ENCODE data around the gene PPP1CB.

Gene PPP1CB

DNA sequence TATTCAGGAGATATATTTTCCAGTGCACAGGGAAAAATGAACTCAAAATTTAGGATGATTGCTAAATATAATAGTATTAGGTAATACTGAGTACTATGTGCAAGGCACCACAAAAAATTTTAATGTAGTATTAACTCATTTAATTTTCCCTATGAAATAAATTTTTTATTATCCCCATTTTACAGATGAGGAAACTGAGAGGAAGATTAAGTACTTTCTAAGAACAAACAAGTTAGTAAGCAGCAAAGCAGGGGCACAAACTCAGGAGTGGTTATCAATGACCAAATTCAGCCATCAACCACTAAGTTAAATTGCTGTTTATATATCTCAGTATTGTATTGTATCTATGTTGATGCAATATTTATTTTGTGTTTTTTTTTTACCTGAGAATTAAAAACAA lies 73.2 kb downstream of the PPP1CB start:
- H3K9me2 ChIP-seq (replicated peaks; ENCODE audit: control insufficient read depth, low read length), result no peaks in the 10 kb centered on the region
- H3K36me3 ChIP-seq (ENCODE audit: control insufficient read depth, low read length), result no peaks in the 10 kb centered on the region
- H3K4me2 ChIP-seq (ENCODE audit: low read length), result no peak overlapping the region
- H3K9me3 ChIP-seq (ENCODE audit: control insufficient read depth, insufficient read depth, low read length), result no peaks in the 10 kb centered on the region
- H3K79me2 ChIP-seq (ENCODE audit: control insufficient read depth, low read length), result no peaks in the 10 kb centered on the region
- no peaks in the 10 kb centered on the region for H4K20me1 ChIP-seq (ENCODE audit: control insufficient read depth, insufficient read depth, low read depth, low read length)
- no peak overlapping the region for H3K27ac ChIP-seq (ENCODE audit: low read depth, low read length)
- no peak for TF ChIP-seq EZH2phosphoT487 (IDR thresholded peaks at IDR 0.05; ENCODE audit: borderline replicate concordance, low read length)
- TF ChIP-seq, protein P1, sequence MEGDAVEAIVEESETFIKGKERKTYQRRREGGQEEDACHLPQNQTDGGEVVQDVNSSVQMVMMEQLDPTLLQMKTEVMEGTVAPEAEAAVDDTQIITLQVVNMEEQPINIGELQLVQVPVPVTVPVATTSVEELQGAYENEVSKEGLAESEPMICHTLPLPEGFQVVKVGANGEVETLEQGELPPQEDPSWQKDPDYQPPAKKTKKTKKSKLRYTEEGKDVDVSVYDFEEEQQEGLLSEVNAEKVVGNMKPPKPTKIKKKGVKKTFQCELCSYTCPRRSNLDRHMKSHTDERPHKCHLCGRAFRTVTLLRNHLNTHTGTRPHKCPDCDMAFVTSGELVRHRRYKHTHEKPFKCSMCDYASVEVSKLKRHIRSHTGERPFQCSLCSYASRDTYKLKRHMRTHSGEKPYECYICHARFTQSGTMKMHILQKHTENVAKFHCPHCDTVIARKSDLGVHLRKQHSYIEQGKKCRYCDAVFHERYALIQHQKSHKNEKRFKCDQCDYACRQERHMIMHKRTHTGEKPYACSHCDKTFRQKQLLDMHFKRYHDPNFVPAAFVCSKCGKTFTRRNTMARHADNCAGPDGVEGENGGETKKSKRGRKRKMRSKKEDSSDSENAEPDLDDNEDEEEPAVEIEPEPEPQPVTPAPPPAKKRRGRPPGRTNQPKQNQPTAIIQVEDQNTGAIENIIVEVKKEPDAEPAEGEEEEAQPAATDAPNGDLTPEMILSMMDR (IDR thresholded peaks at IDR 0.05; ENCODE audit: low read depth, low read length, poor library complexity, severe bottlenecking), result no peak
- H3K27me3 ChIP-seq (ENCODE audit: control insufficient read depth, low read length), result no peaks in the 10 kb centered on the region
- no peak overlapping the region for H3K4me3 ChIP-seq (ENCODE audit: low read length)
- H3F3A ChIP-seq (ENCODE audit: control insufficient read depth, insufficient read depth), result no peaks in the 10 kb centered on the region
- no peaks in the 10 kb centered on the region for H3K4me1 ChIP-seq (ENCODE audit: control insufficient read depth, low read length)

DNA sequence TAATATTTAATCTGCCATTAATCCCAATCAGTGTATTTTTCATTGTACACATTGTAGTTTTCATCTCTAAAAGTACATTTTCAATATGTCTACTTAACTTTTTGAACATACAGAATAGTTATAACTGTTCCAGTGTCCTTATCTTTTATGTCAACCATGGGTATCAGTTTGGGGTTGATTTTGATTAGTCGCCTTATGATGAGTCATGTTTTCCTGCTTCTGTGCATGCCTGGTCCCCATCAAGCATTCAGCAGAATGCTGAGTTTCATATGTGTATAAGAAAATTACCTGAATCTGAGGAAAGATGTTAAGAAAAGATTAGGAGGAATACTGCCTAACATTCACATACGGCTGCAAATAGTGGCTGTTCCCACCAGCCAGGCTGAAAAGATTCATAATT lies 76.8 kb downstream of the PPP1CB start:
- Histone ChIP-seq H3K27me3 (ENCODE audit: control insufficient read depth, low read length) (0 out of 2 replicates have a peak, but pooled peaks cover 3% of the 10 kb centered on the region), H3K79me2 (ENCODE audit: control insufficient read depth, low read length) (no peaks in the 10 kb centered on the region), H4K20me1 (ENCODE audit: control insufficient read depth, insufficient read depth, low read depth, low read length) (no peaks in the 10 kb centered on the region), H3K27ac (ENCODE audit: low read depth, low read length) (no peak overlapping the region), H3K4me3 (ENCODE audit: low read length) (no peak overlapping the region), H3K9me2 (replicated peaks; ENCODE audit: control insufficient read depth, low read length) (no peaks in the 10 kb centered on the region), H3K36me3 (ENCODE audit: control insufficient read depth, low read length) (no peaks in the 10 kb centered on the region), H3K4me2 (ENCODE audit: low read length) (no peak overlapping the region), H3F3A (ENCODE audit: control insufficient read depth, insufficient read depth) (no peaks in the 10 kb centered on the region), H3K9me3 (ENCODE audit: control insufficient read depth, insufficient read depth, low read length) (no peaks in the 10 kb centered on the region), H3K4me1 (ENCODE audit: control insufficient read depth, low read length) (no peaks in the 10 kb centered on the region)
- TF ChIP-seq EZH2phosphoT487 (IDR thresholded peaks at IDR 0.05; ENCODE audit: borderline replicate concordance, low read length), result no peak
- TF ChIP-seq, protein P1 (IDR thresholded peaks at IDR 0.05; ENCODE audit: low read depth, low read length, poor library complexity, severe bottlenecking), result no peak

DNA sequence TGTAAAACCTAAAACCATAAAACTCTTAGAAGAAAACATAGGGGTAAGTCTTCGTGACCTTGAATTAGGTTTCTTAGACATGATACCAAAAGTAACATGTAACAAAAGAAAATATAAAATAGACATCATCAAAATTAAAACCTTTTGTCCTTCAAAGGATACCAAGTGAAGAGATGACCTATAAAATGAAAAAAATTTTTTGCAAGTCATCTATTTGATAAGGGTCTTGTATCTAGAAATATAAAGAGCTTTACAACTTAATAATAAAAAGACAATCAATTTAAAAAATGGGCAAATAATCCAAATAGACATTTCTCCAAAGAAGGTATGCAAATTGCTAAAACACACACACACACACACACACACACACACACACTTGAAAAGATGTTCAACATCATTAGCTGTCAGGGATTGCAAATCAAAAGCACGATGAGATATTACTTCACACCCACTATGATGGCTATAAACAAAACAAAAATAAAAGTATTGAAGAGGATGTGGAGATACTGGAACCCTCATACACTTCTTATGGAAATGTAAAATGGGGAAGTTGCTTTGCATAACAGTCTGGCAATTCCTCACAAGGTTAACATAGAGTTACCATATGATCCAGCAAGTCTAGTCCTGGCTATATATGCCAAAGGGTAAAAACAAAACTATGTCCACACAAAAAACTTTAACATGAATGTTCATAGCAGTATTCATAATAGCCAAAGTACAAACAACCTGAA lies 82.3 kb downstream of the PPP1CB start:
- H3K27me3 ChIP-seq (ENCODE audit: control insufficient read depth, low read length), result peaks cover 6% of the 10 kb centered on the region; the same call in 1 of the 2 replicates

More for the DNA sequence above, 82.3 kb downstream of the PPP1CB start:
- TF ChIP-seq, protein P1 (IDR thresholded peaks at IDR 0.05; ENCODE audit: low read depth, low read length, poor library complexity, severe bottlenecking), result no peak
- no peak for TF ChIP-seq EZH2phosphoT487 (IDR thresholded peaks at IDR 0.05; ENCODE audit: borderline replicate concordance, low read length)
- Histone ChIP-seq H3K27ac (ENCODE audit: low read depth, low read length) (no peak overlapping the region), H3K4me3 (ENCODE audit: low read length) (no peak overlapping the region), H3F3A (ENCODE audit: control insufficient read depth, insufficient read depth) (no peaks in the 10 kb centered on the region), H4K20me1 (ENCODE audit: control insufficient read depth, insufficient read depth, low read depth, low read length) (peaks cover 3% of the 10 kb centered on the region; the same call in 1 of the 2 replicates), H3K36me3 (ENCODE audit: control insufficient read depth, low read length) (no peaks in the 10 kb centered on the region), H3K9me2 (replicated peaks; ENCODE audit: control insufficient read depth, low read length) (no peaks in the 10 kb centered on the region), H3K79me2 (ENCODE audit: control insufficient read depth, low read length) (no peaks in the 10 kb centered on the region), H3K4me2 (ENCODE audit: low read length) (no peak overlapping the region), H3K9me3 (ENCODE audit: control insufficient read depth, insufficient read depth, low read length) (no peaks in the 10 kb centered on the region), H3K4me1 (ENCODE audit: control insufficient read depth, low read length) (no peaks in the 10 kb centered on the region; the same call in 1 of the 2 replicates)

All from DOHH2 (cell line).